Astrocyte (in vitro differentiated cells and primary cell): ENCODE results near the gene THAP6. TPM values are rescaled to one million over a fixed set of nuclear protein-coding genes. Genes with fewer than 3 reads are reported as not detected.

ENCODE experiments used
- DNase-seq: peaks from one replicate; pipeline ENCODE4 v3.0.0-alpha.2; 2010; ENCODE audit warnings: low read depth
- FAIRE-seq: peaks from 2 replicates; lab custom pipeline; 2011; peaks lifted over from hg19 to GRCh38; lab: Jason Lieb, UNC
- H2AFZ ChIP-seq: 2 replicates; pipeline ENCODE4 v1.6.0; 2012; ENCODE audit warnings: low read depth, low read length, inconsistent platforms
- H3K27ac ChIP-seq: 2 replicates; pipeline ENCODE4 v1.5.1; 2011; ENCODE audit warnings: low read depth, low read length, inconsistent platforms
- H3K27me3 ChIP-seq: 2 replicates; pipeline ENCODE4 v1.6.0; 2011; ENCODE audit warnings: low read length, inconsistent platforms; ENCODE audit not compliant: insufficient read depth
- H3K36me3 ChIP-seq: 2 replicates; pipeline ENCODE4 v1.5.1; 2011; ENCODE audit warnings: low read length, inconsistent platforms; ENCODE audit not compliant: insufficient read depth
- H3K4me1 ChIP-seq: 2 replicates; pipeline ENCODE4 v1.5.1; 2011; ENCODE audit warnings: low read length, inconsistent platforms; ENCODE audit not compliant: insufficient read depth
- H3K4me2 ChIP-seq: 2 replicates; pipeline ENCODE4 v1.6.0; 2012; ENCODE audit warnings: low read length, inconsistent platforms
- H3K4me3 ChIP-seq: 2 replicates; pipeline ENCODE4 v1.5.1; 2011; ENCODE audit warnings: low read depth, mild to moderate bottlenecking, low read length, inconsistent platforms; ENCODE audit not compliant: insufficient read depth
- H3K79me2 ChIP-seq: 2 replicates; pipeline ENCODE4 v1.6.0; 2012; ENCODE audit warnings: mild to moderate bottlenecking, low read length, inconsistent platforms; ENCODE audit not compliant: insufficient read depth
- H3K9ac ChIP-seq: 2 replicates; pipeline ENCODE4 v1.6.0; 2012; ENCODE audit warnings: mild to moderate bottlenecking, low read length, inconsistent platforms
- H3K9me3 ChIP-seq: 2 replicates; pipeline ENCODE4 v1.5.1; 2012; ENCODE audit warnings: low read depth, mild to moderate bottlenecking, low read length, inconsistent platforms; ENCODE audit not compliant: insufficient read depth
- H4K20me1 ChIP-seq: 2 replicates; pipeline ENCODE4 v1.6.0; 2012; ENCODE audit warnings: low read length, inconsistent platforms; ENCODE audit not compliant: insufficient read depth
- H3K27ac Mint-ChIP-seq: one replicate; pipeline ENCODE4 v1.8.0; 2021; ENCODE audit warnings: mild to moderate bottlenecking, mixed read lengths; ENCODE audit not compliant: unreplicated experiment
- H3K27me3 Mint-ChIP-seq: one replicate; pipeline ENCODE4 v1.8.0; 2021; ENCODE audit warnings: low read depth, mixed read lengths; ENCODE audit not compliant: unreplicated experiment
- H3K36me3 Mint-ChIP-seq: one replicate; pipeline ENCODE4 v1.8.0; 2021; ENCODE audit warnings: low read depth, mixed read lengths; ENCODE audit not compliant: unreplicated experiment
- H3K4me1 Mint-ChIP-seq: one replicate; pipeline ENCODE4 v1.8.0; 2021; ENCODE audit warnings: low read depth, mixed read lengths; ENCODE audit not compliant: unreplicated experiment
- H3K4me3 Mint-ChIP-seq: one replicate; pipeline ENCODE4 v1.8.0; 2021; ENCODE audit warnings: mild to moderate bottlenecking, moderate library complexity, mixed read lengths; ENCODE audit not compliant: unreplicated experiment
- H3K9me3 Mint-ChIP-seq: one replicate; pipeline ENCODE4 v1.8.0; 2021; ENCODE audit warnings: mild to moderate bottlenecking, mixed read lengths; ENCODE audit not compliant: unreplicated experiment
- EZH2 ChIP-seq: IDR thresholded peaks from 2 replicates; pipeline ENCODE4 v1.6.1; 2012; ENCODE audit warnings: mild to moderate bottlenecking, low read length, inconsistent platforms; ENCODE audit not compliant: insufficient read depth
- total RNA-seq: library from RNA; stranded (reverse); gene quantifications from 2 replicates; pipeline ENCODE4 v1.2.1, GENCODE V29; 2021
- TF ChIP-seq, protein P1 (sequence below): IDR thresholded peaks from 2 replicates; pipeline ENCODE4 v1.5.1; 2011; ENCODE audit warnings: low read depth, mild to moderate bottlenecking, inconsistent platforms, low read length, moderate library complexity; ENCODE audit not compliant: insufficient read depth

THAP6 gene
- total RNA-seq, 1 donor from 2014 or later, result 17.0 TPM

DNA sequence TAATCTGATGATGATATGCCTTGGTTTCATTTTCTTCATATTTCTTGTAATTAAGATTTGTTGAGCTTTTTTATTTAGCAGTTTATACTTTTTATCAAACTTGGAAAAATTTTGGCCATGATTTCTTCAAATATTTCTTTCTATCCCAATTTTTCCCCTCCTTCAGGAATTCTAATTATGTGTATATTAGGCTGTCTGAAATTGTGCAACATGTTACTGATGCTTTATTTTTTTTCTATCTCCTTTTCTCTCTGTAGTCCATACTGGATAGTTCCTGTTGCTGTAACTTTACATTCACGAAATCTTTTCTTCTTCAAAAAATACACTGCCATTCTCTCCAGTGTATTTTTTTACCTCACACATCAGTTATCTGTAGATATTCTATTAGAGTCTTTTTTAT lies 10.8 kb downstream of the THAP6 start:
- Histone ChIP-seq H2AFZ (no peak overlapping the region), H3K9me3 (no peaks in the 10 kb centered on the region), H4K20me1 (no peaks in the 10 kb centered on the region), H3K27ac (no peak overlapping the region), H3K27me3 (no peaks in the 10 kb centered on the region), H3K9ac (no peak overlapping the region), H3K4me2 (no peak overlapping the region), H3K4me1 (no peaks in the 10 kb centered on the region), H3K4me3 (no peak overlapping the region), H3K79me2 (peaks cover 4% of the 10 kb centered on the region), H3K36me3 (peaks cover 18% of the 10 kb centered on the region)
- H3K27me3 Mint-ChIP-seq, result no peaks in the 10 kb centered on the region
- no peaks in the 10 kb centered on the region for H3K36me3 Mint-ChIP-seq
- H3K9me3 Mint-ChIP-seq, result no peaks in the 10 kb centered on the region
- TF ChIP-seq EZH2, result no peak
- TF ChIP-seq, protein P1, sequence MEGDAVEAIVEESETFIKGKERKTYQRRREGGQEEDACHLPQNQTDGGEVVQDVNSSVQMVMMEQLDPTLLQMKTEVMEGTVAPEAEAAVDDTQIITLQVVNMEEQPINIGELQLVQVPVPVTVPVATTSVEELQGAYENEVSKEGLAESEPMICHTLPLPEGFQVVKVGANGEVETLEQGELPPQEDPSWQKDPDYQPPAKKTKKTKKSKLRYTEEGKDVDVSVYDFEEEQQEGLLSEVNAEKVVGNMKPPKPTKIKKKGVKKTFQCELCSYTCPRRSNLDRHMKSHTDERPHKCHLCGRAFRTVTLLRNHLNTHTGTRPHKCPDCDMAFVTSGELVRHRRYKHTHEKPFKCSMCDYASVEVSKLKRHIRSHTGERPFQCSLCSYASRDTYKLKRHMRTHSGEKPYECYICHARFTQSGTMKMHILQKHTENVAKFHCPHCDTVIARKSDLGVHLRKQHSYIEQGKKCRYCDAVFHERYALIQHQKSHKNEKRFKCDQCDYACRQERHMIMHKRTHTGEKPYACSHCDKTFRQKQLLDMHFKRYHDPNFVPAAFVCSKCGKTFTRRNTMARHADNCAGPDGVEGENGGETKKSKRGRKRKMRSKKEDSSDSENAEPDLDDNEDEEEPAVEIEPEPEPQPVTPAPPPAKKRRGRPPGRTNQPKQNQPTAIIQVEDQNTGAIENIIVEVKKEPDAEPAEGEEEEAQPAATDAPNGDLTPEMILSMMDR, result no peak
- H3K4me3 Mint-ChIP-seq, result no peak overlapping the region
- FAIRE-seq, result no peak
- DNase-seq, result no peak
- no peak overlapping the region for H3K27ac Mint-ChIP-seq
- no peaks in the 10 kb centered on the region for H3K4me1 Mint-ChIP-seq

GRCh38 chr4:75525910-75526309 lies 11.6 kb downstream of the THAP6 start:
- H3K4me1 ChIP-seq, result no peaks in the 10 kb centered on the region
- peaks cover 4% of the 10 kb centered on the region for H3K36me3 Mint-ChIP-seq

GRCh38 chr4:75527482-75527881 lies 13.2 kb downstream of the THAP6 start:
- Mint-ChIP-seq H3K36me3 (peaks cover 20% of the 10 kb centered on the region), H3K4me1 (no peaks in the 10 kb centered on the region), H3K27ac (no peak overlapping the region), H3K27me3 (no peaks in the 10 kb centered on the region), H3K4me3 (no peak overlapping the region), H3K9me3 (peaks cover 7% of the 10 kb centered on the region)
- no peaks in the 10 kb centered on the region for H4K20me1 ChIP-seq
- no peak for TF ChIP-seq EZH2
- TF ChIP-seq, protein P1, result no peak
- no peak overlapping the region for H2AFZ ChIP-seq
- FAIRE-seq (no peak), DNase-seq (no peak)
- no peaks in the 10 kb centered on the region for H3K4me1 ChIP-seq
- H3K36me3 ChIP-seq, result peaks cover 17% of the 10 kb centered on the region
- H3K9ac ChIP-seq, result no peak overlapping the region
- no peak overlapping the region for H3K4me2 ChIP-seq
- no peaks in the 10 kb centered on the region for H3K27me3 ChIP-seq
- peaks cover 4% of the 10 kb centered on the region for H3K79me2 ChIP-seq
- H3K9me3 ChIP-seq, result no peaks in the 10 kb centered on the region
- no peak overlapping the region for H3K27ac ChIP-seq
- no peak overlapping the region for H3K4me3 ChIP-seq

More at GRCh38 chr4:75525910-75526309, 11.6 kb downstream of the THAP6 start:
- Histone ChIP-seq H3K9ac (no peak overlapping the region), H3K4me3 (no peak overlapping the region), H3K36me3 (peaks cover 21% of the 10 kb centered on the region), H3K27me3 (no peaks in the 10 kb centered on the region), H3K27ac (no peak overlapping the region), H3K79me2 (peaks cover 4% of the 10 kb centered on the region), H3K9me3 (no peaks in the 10 kb centered on the region), H3K4me2 (no peak overlapping the region), H4K20me1 (no peaks in the 10 kb centered on the region), H2AFZ (no peak overlapping the region)
- H3K27ac Mint-ChIP-seq, result no peak overlapping the region
- H3K27me3 Mint-ChIP-seq, result no peaks in the 10 kb centered on the region
- no peaks in the 10 kb centered on the region for H3K4me1 Mint-ChIP-seq
- DNase-seq (no peak), FAIRE-seq (no peak)
- H3K9me3 Mint-ChIP-seq, result no peaks in the 10 kb centered on the region
- no peak overlapping the region for H3K4me3 Mint-ChIP-seq
- TF ChIP-seq EZH2, result no peak
- TF ChIP-seq, protein P1, result no peak
